GM19395 (cell line): ENCODE data around the gene SCARB2.
A peak's percentile ranks its signal among the peaks of the same experiment; 100 is the strongest.
"Not testable (repeated sequence)": the region's sequence is repeated elsewhere in the genome, so short reads cannot be mapped to it uniquely, and the experiment has no call there.

ENCODE experiments used
- ATAC-seq: cut with Tn5 transposase; IDR thresholded peaks from one replicate; pipeline ENCODE4 v1.9.1; 2021; ENCODE audit warnings: mild to moderate bottlenecking, moderate library complexity; ENCODE audit not compliant: unreplicated experiment

The SCARB2 gene

DNA sequence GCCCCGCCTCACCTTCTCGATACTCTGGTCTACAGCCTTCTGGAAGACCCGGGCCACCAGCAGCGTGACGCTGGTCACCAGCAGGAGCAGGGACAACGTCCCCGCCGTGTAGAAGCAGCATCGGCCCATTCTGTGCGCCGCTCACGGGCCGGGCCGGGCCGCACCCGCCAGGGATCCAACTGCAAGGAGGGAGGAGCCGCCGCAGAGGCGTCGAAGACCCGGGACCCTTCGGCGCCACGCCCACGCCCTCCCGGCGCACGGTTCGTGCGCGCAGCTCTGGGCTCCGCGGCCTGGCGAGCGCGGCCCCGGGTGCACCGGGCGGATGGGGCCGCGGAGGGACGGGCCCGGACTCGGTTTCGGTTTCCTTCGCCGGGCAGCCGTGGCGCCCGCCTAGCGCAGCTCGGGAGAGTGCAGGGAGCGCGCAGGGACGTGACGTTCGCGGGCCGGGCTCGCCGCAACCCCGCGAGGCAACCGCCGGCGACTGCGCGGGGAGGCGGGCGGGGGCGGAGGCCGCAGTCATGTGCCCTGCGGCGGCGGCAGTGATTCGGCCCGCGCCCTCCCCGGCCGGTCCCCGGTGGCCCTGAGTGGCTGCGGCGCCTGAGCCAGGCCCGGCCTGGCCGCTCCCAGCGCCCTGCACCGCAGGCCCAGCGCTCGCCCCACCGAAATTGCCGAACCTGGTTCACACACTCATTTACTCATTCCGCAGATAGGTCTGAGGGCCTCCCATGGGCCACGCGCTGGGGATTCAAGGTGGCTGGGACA is at the start of gene SCARB2:
TSS of gene SCARB2 (minus strand) at position 410 of the 762 bp plus-strand sequence. CDS start at position 129, 281 bp downstream.
- peak; percentile 77 for ATAC-seq

- no peak for ATAC-seq
Observed at GRCh38 chr4:76260571-76260970, 46.9 kb upstream of the SCARB2 start.

DNA sequence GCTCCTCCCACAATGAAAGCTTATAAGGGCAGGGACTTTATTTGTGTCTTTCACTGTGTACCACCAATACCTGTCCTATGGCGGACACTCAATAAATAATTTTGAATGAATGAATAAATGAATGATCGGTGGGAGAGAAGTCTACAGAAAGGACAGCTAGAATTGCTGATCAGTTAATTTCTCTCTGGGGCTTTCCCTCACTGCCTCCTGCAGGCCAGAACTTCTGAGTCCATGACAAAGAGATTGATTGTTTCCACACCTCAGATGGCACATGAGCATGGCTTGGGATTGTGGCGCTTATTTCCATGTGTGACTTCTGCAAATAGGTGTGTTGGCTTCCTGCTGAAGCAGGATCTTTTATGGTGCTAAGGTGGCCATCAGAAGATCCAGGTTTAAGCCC is 44.2 kb upstream of the SCARB2 start:
- ATAC-seq: no peak

DNA sequence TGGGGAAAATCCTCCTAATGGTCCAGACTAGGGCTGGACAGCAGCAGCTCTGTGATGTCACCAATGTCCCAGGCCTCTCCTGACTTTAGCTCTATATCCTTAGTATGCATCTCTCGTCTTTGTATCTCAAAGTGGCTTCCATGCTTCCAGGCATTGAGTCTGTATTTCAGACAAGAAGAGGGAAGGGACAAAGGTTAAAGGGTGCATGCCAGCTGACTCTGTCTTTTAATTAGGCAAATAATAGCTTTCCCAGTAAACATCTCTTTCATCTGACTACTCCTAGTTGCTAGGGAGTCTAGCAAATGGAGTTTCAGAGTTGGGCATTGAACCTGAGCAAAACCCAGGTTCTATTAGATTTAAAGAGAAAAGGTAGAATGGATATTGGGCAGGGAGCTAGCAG is 43.3 kb upstream of the SCARB2 start:
- no peak for ATAC-seq

DNA sequence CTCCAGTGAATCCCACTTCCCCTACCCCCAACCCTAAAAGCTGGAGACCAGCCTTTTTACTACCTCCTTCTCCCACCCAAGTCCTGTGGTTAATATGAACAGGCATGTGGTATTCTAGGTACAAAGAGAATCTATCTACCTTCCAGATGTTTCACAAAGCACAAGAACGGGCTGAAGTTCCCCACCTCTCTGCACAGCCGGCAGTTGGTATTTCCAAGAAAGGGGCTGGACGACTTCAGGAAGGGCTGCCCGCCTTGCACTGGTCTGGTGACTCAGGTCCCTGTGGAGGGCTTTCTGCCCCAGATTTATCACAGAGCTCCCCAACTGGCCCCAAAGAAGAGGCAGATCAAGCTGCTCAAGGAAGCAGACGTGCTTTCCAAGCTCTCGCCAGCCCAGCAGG is 42.4 kb upstream of the SCARB2 start:
- no peak for ATAC-seq

- no peak for ATAC-seq
Observed at GRCh38 chr4:76253511-76253910, 39.9 kb upstream of the SCARB2 start.

DNA sequence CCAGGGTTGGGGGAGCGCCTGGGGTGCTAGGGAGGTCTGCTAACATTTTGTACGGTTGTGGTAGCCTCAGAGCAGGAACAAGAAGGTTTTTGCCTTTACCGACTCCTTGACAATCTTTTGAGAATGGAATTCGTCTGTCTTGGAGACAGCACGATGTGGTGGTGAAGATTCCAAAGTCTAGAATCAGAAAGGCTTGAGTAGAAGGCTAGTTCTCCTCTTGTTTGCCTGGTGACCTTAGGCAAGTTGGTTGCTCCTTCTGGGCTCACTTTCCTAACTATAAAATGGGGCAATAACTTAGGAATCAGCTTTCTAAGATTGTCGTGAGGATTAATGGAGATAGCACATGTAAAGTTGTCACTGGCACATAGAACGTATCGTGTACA is 38.6 kb upstream of the SCARB2 start:
- no peak for ATAC-seq

DNA sequence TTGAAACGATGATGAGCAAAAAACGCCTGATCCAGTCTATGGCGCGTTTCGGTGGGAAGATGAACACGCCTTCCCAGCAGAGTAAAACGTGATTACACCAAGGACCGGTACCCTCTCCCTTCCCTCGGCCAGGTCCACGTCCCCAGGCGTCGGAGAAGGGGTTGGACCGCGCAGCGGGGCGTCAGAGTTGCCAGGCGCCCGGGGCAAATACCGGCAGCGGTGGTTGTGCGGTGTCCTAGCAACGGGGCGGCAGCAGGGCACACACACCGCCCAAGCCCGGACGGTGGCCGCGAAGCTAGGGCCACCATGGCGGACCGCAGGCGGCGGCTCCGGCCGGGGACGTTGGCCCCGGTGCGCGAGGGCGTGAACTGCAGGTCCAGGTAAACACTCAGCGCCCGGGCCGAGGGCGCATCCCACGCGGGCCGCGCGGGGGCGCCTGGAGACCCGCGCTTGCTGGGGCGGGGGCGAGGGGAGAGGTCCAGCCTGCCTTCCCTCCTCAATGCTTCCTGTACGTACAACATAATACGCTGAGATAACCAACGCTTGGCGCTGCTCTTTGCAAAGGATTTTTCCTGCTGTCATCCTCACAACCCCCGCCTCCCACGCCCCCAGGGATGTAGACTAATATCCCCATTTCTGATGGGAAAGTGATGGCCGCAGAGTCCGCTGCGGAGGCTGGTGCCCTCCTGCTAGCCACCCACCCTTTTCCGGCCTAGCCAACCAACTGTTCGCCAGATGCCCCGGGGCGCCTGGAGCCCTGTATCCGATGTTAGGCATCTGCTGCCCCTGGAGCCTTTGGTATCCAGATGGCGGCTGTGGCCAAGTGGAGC is 38.0 kb upstream of the SCARB2 start, which contains the start of gene FAM47E:
TSS of gene FAM47E (plus strand) at position 281 of the 830 bp plus-strand sequence. CDS start at position 307, 26 bp downstream.
- no peak for ATAC-seq

GRCh38 chr4:76250962-76251361 is 37.3 kb upstream of the SCARB2 start:
- ATAC-seq: no peak

GRCh38 chr4:76246852-76247251 is 33.2 kb upstream of the SCARB2 start:
- no peak for ATAC-seq

- ATAC-seq: no peak
Observed at GRCh38 chr4:76246025-76246424, 32.4 kb upstream of the SCARB2 start.

- ATAC-seq: not testable (repeated sequence)
Observed at GRCh38 chr4:76243877-76244276, 30.3 kb upstream of the SCARB2 start.

- ATAC-seq: no peak
Observed at GRCh38 chr4:76240236-76240635, 26.6 kb upstream of the SCARB2 start.

DNA sequence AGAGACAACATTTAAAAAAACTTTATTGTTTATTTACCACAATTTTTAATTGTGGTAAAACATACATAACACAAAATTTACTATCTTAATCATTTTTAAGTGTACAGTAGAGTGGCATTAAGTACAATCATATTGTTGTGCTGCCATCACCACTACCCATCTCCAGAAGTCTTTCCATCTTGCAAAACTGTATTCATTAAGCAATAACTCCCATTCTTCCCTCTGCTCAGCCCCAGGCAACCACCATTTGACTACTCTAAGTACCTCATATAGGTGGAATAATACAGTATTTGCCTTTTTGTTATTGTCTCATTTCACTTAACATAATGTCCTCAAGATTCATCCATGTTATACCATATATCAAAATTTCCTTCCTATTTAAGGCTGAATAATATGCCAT is 25.1 kb upstream of the SCARB2 start:
- no peak for ATAC-seq

GRCh38 chr4:76238236-76238635 is 24.6 kb upstream of the SCARB2 start:
- no peak for ATAC-seq

GRCh38 chr4:76235915-76236314 is 22.3 kb upstream of the SCARB2 start:
- ATAC-seq: no peak

- ATAC-seq: no peak
Observed at GRCh38 chr4:76235407-76235806, 21.8 kb upstream of the SCARB2 start.

DNA sequence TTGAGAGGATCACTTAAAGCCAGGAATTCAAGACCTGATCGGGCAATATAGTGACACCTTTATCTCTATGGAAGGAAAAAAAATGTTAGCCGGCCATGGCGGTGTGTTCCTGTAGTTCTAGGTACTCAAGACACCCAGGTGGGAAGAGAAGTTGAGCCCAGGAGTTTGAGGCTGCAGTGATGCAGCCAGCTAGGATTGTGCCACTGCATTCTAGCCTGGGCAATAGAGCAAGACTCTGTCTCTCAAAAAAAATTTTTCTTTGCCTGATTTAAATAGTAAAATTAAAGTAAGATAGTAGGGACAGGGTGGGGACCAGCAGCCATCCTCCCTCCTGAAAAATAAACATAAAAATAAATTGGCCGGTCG is 21.0 kb upstream of the SCARB2 start:
- no peak for ATAC-seq

DNA sequence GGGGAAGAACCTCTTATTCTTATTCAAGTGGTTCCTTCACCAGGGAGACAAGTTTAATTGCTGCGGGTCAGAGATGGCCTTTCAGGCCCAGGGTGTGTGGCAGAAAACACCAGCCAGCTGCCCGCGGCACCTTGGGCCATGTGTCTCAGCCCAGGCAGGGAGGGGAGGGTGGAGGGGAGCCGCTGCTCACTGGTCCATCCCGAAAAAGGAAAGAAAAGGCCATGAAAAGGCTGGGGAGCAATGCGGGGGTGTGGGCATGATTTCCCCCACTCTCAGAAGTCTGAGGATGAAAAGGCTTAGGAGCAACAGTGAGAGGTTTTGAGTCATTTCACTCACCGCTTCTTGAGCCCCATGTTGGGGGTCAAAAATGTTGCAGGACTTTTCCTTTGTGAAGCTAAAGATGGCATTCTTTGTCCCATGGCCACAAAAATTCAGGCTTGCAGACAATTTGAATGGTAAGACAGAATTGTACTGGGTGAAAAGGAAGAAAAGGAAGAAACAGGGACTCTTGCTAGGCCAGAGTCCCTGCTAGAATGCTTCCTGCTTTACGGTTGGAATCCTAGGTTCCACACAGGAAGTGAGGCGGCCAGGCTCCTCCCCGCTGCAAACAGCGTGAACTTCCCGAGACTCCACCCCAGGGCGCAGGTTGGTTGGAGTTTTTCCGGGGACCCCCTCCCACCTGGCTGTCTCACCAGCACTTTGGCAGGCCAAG is 20.5 kb upstream of the SCARB2 start:
- ATAC-seq: no peak

GRCh38 chr4:76233529-76233928 is 19.9 kb upstream of the SCARB2 start:
- no peak for ATAC-seq

- no peak for ATAC-seq
Observed at GRCh38 chr4:76233083-76233482, 19.5 kb upstream of the SCARB2 start.
